ENCODE measurements around the gene ACTR2. TPM values are rescaled to one million over a fixed set of nuclear protein-coding genes. Genes with fewer than 3 reads are reported as not detected.

The ACTR2 gene
- total RNA-seq, 1 donor from 2014 or later, result 124 TPM

- Histone ChIP-seq H2AFZ (replicated peaks) (no peak overlapping the region), H3F3A (ENCODE audit: low read depth) (peaks cover 11% of the 10 kb centered on the region), H3K4me2 (no peak overlapping the region), H3K36me3 (no peaks in the 10 kb centered on the region), H3K9ac (no peak overlapping the region), H3K4me1 (peaks cover 20% of the 10 kb centered on the region), H3K27me3 (peaks cover 1% of the 10 kb centered on the region), H3K79me2 (ENCODE audit: low read depth) (no peaks in the 10 kb centered on the region), H3K9me3 (ENCODE audit: low read depth) (no peaks in the 10 kb centered on the region), H4K20me1 (ENCODE audit: low read depth) (no peaks in the 10 kb centered on the region), H3K4me3 (no peak overlapping the region), H3K27ac (no peak overlapping the region)
- Mint-ChIP-seq H3K27me3 (ENCODE audit: insufficient read depth, low read depth) (peaks cover 2% of the 10 kb centered on the region), H3K9me3 (no peaks in the 10 kb centered on the region), H3K4me3 (no peak overlapping the region), H3K36me3 (no peaks in the 10 kb centered on the region), H3K4me1 (peaks cover 45% of the 10 kb centered on the region), H3K27ac (peak overlapping the region; percentile 18)
- TF ChIP-seq CTCF (IDR thresholded peaks at IDR 0.05) (no peak), EZH2 (IDR thresholded peaks at IDR 0.05) (no peak), EZH2phosphoT487 (IDR thresholded peaks at IDR 0.05) (no peak)
- no peak for DNase-seq (ENCODE audit: low spot score)
These were observed 64.9 kb downstream of the ACTR2 start for GRCh38 chr2:65292461-65293011.

GRCh38 chr2:65293376-65293775 lies 65.7 kb downstream of the ACTR2 start:
- Histone ChIP-seq H3K4me1 (peaks cover 20% of the 10 kb centered on the region), H3K27ac (no peak overlapping the region), H3K79me2 (ENCODE audit: low read depth) (no peaks in the 10 kb centered on the region), H3K9ac (no peak overlapping the region), H3K4me2 (no peak overlapping the region), H3K27me3 (no peaks in the 10 kb centered on the region), H3F3A (ENCODE audit: low read depth) (peaks cover 11% of the 10 kb centered on the region), H3K4me3 (no peak overlapping the region), H4K20me1 (ENCODE audit: low read depth) (no peaks in the 10 kb centered on the region), H2AFZ (replicated peaks) (no peak overlapping the region), H3K36me3 (no peaks in the 10 kb centered on the region), H3K9me3 (ENCODE audit: low read depth) (no peaks in the 10 kb centered on the region)
- TF ChIP-seq CTCF (IDR thresholded peaks at IDR 0.05), result no peak
- TF ChIP-seq EZH2phosphoT487 (IDR thresholded peaks at IDR 0.05), result no peak
- no peak for TF ChIP-seq EZH2 (IDR thresholded peaks at IDR 0.05)
- Mint-ChIP-seq H3K4me3 (no peak overlapping the region), H3K4me1 (peaks cover 45% of the 10 kb centered on the region), H3K27me3 (ENCODE audit: insufficient read depth, low read depth) (peaks cover 2% of the 10 kb centered on the region), H3K27ac (peak overlapping the region; percentile 18), H3K9me3 (no peaks in the 10 kb centered on the region), H3K36me3 (no peaks in the 10 kb centered on the region)
- peak; percentile 28 for DNase-seq (ENCODE audit: low spot score)

GRCh38 chr2:65294136-65294535 lies 66.5 kb downstream of the ACTR2 start:
- H3K9ac ChIP-seq, result no peak overlapping the region
- Mint-ChIP-seq H3K4me1 (peaks cover 45% of the 10 kb centered on the region), H3K36me3 (no peaks in the 10 kb centered on the region), H3K9me3 (no peaks in the 10 kb centered on the region), H3K27ac (peak overlapping the region; percentile 53), H3K4me3 (no peak overlapping the region), H3K27me3 (ENCODE audit: insufficient read depth, low read depth) (peaks cover 2% of the 10 kb centered on the region)
- H3K79me2 ChIP-seq (ENCODE audit: low read depth), result no peaks in the 10 kb centered on the region
- H3K27me3 ChIP-seq, result no peaks in the 10 kb centered on the region
- TF ChIP-seq EZH2 (IDR thresholded peaks at IDR 0.05), result no peak
- TF ChIP-seq EZH2phosphoT487 (IDR thresholded peaks at IDR 0.05), result no peak
- TF ChIP-seq CTCF (IDR thresholded peaks at IDR 0.05), result no peak
- no peaks in the 10 kb centered on the region for H4K20me1 ChIP-seq (ENCODE audit: low read depth)
- no peak for DNase-seq (ENCODE audit: low spot score)
- no peak overlapping the region for H2AFZ ChIP-seq (replicated peaks)
- H3K4me3 ChIP-seq, result no peak overlapping the region
- H3F3A ChIP-seq (ENCODE audit: low read depth), result peaks cover 11% of the 10 kb centered on the region
- H3K27ac ChIP-seq, result no peak overlapping the region
- H3K9me3 ChIP-seq (ENCODE audit: low read depth), result no peaks in the 10 kb centered on the region
- H3K36me3 ChIP-seq, result no peaks in the 10 kb centered on the region
- peak overlapping the region; percentile 19 for H3K4me2 ChIP-seq
- peaks cover 20% of the 10 kb centered on the region for H3K4me1 ChIP-seq

Measured in neural progenitor cell (in vitro differentiated cells).